GM18907 (cell line): ENCODE results near the gene SNUPN.
A peak's percentile ranks its signal among the peaks of the same experiment; 100 is the strongest.
"Not testable (repeated sequence)": the region's sequence is repeated elsewhere in the genome, so short reads cannot be mapped to it uniquely, and the experiment has no call there.

Experiments
- ATAC-seq: cut with Tn5 transposase; IDR thresholded peaks from one replicate; pipeline ENCODE4 v1.9.1; 2021; ENCODE audit warnings: mild to moderate bottlenecking, moderate library complexity; ENCODE audit not compliant: unreplicated experiment

Gene SNUPN

DNA sequence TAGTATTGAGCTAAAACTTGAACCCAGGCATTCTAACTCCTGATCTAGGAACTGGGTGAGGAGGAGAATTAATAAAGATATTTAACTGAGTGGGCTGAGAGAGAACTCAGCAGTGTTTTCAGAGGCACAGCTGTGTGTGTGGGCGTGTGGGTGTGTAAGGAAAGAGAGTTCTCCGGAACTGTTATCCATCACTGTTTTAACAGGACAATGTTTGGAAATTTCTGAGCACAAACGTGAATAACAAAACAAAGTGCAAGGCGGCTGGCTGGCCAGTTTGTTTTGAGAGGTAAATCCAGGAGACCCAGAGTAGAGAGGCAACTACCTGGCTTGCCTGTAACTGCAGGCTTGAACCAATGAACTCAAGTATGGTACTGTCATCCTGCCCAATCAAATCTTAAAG lies 41.4 kb downstream of the SNUPN start:
- no peak for ATAC-seq

GRCh38 chr15:75583701-75584100 lies 41.8 kb downstream of the SNUPN start:
- no peak for ATAC-seq

DNA sequence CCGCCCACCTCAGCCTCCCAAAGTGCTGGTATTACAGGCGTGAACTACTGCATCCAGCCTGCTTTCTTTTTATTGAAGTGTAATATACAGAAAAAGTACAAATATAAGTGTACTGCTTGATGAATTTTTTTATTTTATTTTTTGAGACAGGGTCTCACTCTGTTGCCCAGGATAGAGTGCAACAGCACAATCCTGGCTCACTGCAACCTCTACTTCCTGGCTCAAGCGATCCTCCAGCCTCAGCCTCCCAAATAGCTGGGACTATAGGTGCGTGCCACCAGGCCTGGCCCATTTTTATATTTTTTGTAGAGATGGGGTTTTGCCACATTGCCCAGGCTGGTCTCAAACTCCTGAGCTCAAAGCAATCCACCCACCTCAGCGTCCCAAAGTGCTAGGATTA lies 42.6 kb downstream of the SNUPN start:
- ATAC-seq, result not testable (repeated sequence)

DNA sequence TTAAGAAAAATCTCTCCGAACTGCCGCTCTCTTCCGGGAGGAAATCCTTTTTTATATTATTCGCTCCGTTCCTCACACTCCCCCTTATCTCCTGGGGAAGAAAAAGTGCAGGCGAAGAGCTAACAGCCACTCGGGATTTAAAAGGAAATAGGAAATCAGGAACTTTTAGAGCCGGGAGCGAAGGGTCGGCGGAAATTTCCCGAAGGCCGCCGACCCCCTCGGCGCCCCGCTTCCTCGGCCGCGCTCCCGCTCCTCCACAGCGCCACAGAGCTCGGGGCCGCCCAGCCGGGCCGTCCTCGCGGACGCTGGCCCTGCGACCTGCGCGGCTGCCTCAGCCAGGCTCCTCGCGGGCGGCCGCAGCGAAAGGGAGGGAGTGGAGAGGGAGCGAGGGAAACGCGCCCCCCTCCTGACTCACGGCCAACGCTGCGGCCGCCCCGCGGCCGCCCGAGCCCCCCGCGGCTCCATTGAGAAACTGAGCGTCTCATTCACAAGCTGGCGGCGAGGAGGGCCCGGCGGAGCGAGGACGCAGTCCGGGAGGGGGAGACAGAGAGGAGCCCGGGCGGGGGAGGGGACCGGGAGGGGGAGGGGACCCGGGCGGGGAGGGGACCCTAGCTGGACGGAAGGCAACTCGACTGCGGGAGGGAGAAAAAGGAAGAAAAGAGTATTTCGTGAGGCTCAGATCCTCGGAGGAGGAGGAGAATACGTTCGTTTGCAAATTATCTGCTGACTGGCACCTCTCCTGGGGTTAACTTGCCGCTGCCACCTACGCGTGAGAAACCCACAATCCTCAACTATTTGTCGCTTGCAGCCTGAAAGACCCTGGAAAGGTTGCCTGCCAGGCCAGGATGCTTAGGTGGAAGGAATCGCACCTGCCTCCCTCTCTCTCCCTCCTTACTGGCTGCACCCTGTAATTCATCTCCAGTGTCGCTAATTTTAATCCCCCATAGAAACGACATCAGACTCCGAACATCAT lies 46.3 kb downstream of the SNUPN start, which contains the start of gene PTPN9:
Gene PTPN9, minus strand, starts transcription at position 368 of the 973 bp plus-strand sequence. CDS start 539 bp downstream, outside the sequence.
- ATAC-seq, result peak; percentile 58

- ATAC-seq, result peak; percentile 43
These were observed 47.2 kb downstream of the SNUPN start for GRCh38 chr15:75578173-75578947.

DNA sequence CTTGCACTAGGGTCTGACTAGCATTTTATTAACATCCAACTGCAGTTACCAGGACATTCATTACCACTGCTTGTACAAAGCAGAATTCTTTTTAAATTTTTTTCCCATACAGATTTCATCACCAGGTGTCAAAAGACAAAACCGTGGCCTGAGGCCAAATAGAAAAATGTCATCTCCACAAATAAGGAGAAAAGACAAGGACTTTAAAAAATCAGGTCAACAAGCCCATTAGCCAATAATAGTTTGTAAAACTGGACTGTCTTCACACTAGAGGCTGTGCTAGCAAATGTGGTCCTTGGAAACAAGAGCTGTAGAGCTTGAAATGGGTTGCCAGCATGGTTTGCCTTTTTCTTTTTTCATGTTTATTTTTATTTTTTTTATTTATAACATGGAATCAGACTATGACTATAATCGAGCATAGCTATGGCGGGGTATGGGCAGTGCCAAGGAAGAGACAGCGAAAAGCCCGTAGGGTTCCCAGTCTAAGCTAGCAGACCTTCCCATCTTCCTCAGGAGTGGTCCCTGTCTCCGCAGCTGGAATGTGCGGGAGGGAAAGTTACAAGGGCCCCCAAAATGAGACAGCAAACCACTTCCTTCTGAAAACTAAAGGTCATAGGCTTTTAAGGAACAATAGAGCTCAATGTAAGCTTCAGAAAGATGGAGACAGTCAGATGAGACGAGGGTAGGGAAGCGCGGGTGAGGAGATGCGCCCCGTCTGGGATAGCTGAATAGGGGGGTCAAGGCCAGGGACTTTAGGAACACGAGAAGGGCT lies 47.9 kb downstream of the SNUPN start:
- ATAC-seq, result no peak

GRCh38 chr15:75573648-75574384 lies 51.7 kb downstream of the SNUPN start:
- no peak for ATAC-seq

DNA sequence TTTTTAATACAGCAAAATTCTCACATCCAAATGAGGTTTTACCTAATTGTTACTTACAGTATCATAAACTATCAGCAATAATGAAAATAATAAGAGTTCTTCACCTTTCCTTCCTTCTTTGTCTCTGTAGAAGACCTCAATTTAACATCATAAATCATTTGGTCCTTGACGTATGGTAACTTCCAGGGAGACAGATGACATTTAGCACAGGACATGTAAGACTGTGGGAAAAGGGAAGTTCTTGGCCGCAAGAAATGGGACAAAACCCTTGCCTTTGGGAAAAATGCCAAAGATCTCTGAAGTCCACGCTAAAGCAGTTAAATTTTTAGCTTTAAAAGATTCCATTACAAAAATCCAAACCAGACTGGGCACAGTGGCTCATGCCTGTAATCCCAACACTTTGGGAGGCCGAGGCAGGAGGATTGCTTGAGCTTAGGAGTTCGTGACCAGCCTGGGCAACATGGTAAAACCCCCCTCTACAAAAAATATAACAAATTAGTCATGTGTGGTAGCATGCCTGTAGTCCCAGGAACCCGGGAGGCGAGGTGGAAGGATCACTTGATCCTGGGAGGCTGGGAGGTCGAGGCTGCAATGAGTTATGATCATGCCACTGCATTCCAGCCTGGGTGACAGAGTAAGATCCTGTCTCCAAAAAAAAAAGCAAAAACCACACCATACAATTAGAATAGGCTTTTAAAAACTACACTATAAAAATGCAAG lies 55.2 kb downstream of the SNUPN start:
- ATAC-seq, result no peak

GRCh38 chr15:75565062-75565970 lies 60.2 kb downstream of the SNUPN start:
- no peak for ATAC-seq

GRCh38 chr15:75561888-75562287 lies 63.6 kb downstream of the SNUPN start:
- no peak for ATAC-seq

DNA sequence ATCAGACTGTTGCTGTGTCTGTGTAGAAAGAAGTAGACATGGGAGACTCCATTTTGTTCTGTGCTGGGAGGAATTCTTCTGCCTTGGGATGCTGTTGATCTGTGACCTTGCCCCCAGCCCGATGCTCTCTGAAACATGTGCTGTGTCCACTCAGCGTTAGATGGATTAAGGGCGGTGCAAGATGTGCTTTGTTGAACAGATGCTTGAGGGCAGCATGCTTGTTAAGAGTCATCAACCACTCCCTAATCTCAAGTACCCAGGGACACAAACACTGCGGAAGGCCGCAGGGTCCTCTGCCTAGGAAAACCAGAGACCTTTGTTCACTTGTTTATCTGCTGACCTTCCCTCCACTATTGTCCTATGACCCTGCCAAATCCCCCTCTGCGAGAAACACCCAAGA lies 66.2 kb downstream of the SNUPN start:
- ATAC-seq, result not testable (repeated sequence)

DNA sequence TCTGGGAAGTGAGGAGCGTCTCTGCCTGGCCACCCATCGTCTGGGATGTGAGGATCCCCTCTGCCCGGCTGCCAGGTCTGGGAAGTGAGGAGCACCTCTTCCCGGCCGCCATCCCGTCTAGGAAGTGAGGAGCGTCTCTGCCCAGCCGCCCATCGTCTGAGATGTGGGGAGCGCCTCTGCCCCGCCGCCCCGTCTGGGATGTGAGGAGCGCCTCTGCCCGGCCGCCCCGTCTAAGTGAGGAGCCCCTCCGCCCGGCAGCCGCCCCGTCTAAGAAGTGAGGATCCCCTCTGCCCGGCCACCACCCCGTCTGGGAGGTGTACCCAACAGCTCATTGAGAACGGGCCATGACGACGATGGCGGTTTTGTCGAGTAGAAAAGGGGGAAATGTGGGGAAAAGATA lies 66.6 kb downstream of the SNUPN start:
- ATAC-seq, result not testable (repeated sequence)

DNA sequence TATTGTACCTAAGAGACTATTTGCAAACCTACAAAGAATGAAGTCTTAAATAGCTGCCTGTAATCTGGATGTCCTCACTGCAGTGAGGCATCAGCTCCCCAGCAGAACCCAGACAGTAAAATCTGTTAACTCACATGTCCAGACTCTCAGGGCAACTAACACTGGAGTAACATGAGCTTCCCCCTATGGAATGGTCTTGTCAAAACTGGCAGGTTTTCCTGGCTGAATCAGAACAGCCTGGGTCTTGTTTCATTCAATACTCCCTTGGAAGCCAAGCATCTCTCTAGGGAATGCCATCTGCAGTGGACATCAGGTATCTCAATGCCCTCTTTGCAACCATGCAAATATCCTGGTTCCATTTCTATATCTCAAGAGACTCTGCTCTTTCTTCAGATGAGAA lies 70.8 kb downstream of the SNUPN start:
- ATAC-seq, result no peak

- ATAC-seq, result no peak
These were observed 71.9 kb downstream of the SNUPN start for GRCh38 chr15:75553659-75554058.

DNA sequence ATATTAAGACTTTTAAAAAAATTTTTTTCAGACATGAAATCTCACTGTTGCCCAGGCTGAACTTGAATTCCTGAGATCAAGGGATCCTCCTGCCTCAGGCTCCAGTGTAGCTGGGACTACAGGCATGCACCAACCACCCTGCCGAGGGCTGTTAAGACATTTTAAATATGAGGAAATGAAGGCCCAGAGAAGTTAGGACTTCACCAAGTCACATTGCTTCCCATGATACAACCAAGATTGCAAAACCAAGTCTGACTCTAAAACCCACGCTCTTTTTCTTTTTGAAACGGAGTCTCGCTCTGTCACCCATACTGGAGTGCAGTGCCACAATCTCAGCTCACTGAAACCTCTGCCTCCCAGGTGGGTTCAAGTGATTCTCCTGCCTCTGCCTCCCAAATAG lies 74.4 kb downstream of the SNUPN start:
- ATAC-seq, result no peak
